HS-27A (cell line): Measurements from ENCODE around the gene CACNA1B.
"Not testable (repeated sequence)": the region's sequence is repeated elsewhere in the genome, so short reads cannot be mapped to it uniquely, and the experiment has no call there.

Source experiments
- DNase-seq: peaks from one replicate; pipeline ENCODE4 v3.0.0-alpha.2; 2012; ENCODE audit warnings: low read depth, missing footprints

The CACNA1B gene

DNA sequence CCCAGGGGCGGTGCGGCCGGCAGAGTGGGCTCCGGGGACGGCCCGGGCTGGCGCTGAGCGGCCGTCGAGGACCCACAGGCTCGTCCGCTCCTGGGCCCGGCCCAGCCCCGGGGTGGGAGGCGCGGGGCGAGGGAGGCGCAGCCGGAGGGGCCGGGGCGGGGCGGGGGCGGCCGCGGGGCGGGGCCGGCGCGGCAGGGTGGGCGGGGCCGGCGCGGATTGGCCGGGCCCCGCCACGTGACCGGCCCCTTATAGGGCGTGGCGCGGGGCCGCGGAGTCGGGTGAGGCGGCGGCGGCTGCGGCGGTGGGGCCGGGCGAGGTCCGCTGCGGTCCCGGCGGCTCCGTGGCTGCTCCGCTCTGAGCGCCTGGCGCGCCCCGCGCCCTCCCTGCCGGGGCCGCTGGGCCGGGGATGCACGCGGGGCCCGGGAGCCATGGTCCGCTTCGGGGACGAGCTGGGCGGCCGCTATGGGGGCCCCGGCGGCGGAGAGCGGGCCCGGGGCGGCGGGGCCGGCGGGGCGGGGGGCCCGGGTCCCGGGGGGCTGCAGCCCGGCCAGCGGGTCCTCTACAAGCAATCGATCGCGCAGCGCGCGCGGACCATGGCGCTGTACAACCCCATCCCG, at the start of gene CACNA1B:
CACNA1B (plus strand) TSS at position 277 of the 617 bp plus-strand sequence; CDS start at position 429, 152 bp downstream.
- DNase-seq: not testable (repeated sequence)

DNA sequence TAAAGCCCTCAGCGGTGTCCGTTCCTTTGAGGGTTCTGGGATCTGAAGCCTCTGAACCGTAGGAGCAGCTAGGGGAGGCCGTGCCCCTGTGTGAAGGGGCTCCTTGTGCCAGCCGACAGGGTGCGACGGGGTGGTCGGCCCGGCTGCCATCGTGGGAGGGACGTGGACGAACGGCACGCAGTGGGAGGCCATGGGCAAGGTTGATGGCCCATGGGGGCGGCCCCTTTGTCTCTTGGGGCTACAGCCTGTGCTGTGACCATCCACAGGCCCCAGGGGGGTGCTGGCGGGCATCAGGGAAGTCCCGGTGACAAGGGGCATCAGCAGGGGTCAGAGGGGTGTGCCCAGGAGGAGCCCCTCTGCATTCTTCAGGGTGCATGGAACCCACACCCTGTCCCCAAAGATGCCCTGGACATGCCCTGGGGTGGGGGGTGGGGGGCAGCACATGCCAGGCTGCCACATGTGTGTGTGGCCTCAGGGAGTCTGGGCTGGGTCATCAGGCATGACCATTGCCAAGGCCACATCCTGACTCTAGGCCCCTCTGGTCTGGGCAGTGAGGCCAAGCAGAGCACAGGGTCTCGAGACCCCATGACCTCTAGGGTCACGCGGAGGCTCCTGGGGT, 49.6 kb upstream of the CACNA1B start:
- no peak for DNase-seq

DNA sequence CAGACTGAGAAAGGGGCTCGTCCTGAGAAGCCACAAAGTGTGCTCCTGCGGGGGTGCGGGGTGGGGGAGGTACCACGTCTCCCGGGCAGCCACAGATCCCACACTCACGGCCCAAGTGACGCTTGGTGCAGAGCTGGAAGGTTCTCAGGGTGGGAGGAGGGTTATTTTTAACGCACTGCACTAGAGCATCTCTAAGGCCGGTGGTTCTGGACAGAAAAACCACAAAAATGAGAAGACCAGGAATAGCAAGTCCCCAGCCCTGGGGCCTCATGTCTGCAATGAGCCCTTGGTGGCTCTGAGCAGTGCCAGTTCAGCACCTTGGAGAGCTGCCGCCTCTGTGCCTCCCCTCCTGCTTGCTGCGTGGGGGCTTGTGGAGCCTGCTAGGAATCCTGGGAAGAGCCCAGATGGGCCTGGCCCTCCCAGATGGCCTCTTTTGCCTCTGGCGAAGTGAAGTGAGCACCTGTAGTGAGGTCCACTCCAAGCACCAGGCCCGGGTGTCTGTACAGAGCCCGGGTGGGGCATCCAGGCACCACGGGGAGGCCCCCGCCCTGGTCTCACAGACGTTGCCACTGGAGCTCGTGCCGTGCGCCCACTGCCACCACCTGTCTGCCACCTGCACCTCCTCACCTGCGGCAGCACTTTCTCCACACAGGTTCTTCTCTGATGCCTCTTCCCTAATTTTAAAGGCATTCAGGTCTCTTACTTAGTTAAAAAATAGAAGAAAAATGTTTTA, 48.9 kb upstream of the CACNA1B start:
- no peak for DNase-seq

DNA sequence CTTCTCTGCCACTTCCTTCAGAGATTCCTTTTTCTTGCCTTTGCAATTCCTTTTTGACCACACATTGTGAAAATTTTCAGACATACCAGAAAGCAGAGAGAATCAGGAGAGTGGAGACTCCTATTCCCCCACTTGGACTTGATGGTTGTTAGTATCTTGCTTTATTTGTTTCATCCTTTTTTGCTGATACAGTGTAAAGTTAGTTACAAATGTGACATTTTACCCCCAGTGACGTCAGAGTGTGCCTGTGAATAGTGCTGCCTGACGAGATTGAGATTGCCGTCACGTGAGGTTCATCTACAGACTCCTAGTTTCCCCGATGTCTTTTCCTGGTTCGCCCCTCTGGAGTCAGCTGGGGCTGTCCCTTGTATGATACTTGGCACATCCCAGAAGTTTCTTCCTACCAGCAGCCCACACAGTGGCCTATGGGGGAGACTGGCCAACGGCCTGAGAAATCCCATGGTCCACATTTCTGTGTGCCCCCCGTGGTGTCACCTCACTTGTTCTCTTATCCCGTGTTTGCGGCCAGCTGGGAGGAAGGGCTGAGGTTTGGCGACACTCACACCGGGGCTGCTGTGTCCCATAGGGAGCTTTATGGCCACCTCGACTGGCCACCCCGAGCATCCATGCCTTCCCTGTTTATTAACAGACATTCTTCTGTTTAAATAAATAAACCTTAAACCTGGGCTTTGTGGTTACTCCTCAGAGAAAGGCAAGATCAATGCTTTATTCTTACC, 48.2 kb upstream of the CACNA1B start:
- no peak for DNase-seq

DNA sequence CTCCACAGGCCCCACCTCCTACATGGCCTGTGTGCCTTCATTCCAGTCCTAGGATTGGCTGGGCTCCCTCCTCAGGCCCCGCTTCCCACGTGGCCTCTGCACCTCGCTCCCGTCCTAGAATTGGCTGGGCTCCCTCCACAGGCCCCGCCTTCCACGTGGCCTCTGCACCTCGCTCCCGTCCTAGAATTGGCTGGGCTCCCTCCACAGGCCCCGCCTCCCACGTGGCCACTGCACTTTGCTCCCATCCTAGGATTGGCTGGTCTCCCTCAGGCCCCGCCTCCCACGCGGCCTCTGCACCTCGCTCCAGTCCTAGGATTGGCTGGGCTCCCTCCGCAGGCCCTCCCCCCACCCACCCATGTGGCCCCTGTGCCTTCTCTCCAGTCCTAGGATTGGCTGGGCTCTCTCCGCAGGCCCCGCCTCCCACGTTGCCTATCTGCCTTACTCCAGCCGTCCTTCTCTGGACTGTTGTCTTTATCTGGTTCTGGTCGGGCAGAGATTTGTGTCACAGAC, 45.3 kb upstream of the CACNA1B start:
- DNase-seq: no peak

DNA sequence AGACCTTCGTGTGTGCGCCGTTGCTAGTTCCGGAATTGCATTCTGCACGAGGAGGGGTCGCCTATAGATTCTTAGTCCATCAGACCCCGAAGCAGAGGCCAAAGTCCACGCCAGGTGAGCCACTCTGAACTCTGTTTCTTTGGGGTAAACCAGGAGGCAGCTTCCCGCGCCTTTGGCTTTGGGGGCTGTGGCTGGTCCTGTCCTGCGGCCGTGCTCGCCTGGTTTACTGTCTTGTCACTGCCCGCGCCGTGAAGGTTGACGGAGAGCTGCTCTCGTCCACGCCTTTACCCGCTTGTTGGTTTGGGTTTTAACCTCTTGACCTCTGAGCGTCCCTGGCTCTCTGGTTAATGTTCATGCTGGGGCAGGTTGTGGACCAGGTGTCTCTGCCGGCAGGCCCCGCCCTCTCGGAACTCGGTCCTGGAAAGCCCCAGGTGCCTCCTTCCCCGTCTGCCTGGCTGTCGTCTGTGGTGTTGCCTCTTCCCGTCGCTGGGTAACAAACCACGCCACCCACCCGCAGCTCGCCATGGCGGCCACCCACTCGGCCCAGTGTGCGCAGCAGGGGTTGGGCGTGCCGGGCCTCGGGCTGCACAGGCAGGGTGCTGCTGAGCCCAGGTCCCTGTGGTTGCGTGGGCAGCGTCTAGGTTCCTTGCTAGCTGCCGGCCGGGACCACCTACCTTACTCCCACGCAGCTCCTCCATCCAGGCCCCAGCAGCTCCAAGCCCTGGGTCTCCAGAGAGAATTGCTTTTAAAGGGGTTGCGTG, 44.6 kb upstream of the CACNA1B start:
- DNase-seq: no peak

DNA sequence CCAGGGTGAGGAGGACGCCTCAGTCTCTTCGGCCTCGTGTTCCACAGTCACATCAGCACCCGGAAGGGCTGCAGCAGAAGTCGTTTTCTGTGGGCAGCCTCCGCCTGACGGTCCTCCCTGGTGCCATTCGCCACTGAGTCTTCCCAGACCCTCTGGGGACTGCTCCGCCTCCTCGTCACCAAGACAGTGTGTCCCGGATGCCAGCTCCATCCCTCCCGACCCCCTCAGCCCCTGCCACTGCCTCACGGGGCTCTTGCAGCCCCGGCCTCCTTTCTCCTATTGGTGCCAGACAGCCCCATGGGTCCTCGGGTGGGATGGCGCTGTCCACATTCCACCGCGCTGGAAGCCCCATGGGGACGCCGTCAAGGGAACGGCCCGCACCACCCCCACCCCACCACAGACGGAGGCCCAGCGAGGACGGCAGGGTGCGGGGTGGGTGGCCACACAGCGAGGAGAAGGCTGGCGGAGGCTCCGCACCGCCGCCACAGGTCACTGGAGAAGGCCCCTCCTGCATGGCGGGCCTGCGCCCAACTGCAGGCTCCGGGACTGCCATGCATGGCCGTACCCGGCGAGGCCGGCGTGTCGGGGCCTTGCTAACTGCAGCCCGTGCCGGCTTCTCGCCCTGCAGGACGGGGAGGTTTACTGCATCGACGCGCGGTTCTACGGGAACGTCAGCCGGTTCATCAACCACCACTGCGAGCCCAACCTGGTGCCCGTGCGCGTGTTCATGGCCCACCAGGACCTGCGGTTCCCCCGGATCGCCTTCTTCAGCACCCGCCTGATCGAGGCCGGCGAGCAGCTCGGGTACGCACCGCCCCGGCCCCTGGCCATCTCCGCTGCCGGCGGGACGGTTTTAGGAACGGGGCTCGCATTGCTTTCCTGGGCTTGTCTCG, 43.6 kb upstream of the CACNA1B start:
- DNase-seq: no peak

DNA sequence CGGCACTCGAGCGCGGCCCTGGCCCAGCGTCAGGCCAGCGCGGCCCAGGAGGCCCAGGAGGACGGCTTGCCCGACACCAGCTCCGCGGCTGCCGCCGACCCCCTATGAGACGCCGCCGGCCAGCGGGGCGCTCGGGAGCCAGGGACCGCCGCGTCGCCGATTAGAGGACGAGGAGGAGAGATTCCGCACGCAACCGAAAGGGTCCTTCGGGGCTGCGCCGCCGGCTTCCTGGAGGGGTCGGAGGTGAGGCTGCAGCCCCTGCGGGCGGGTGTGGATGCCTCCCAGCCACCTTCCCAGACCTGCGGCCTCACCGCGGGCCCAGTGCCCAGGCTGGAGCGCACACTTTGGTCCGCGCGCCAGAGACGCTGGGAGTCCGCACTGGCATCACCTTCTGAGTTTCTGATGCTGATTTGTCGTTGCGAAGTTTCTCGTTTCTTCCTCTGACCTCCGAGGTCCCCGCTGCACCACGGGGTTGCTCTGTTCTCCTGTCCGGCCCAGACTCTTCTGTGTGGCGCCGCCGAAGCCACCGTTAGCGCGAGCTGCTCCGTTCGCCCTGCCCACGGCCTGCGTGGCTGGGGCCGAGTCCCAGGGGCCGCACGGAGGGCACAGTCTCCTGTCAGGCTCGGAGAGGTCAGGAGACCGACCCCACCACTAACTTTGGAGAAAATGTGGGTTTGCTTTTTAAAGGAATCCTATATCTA, 42.6 kb upstream of the CACNA1B start:
- no peak for DNase-seq

DNA sequence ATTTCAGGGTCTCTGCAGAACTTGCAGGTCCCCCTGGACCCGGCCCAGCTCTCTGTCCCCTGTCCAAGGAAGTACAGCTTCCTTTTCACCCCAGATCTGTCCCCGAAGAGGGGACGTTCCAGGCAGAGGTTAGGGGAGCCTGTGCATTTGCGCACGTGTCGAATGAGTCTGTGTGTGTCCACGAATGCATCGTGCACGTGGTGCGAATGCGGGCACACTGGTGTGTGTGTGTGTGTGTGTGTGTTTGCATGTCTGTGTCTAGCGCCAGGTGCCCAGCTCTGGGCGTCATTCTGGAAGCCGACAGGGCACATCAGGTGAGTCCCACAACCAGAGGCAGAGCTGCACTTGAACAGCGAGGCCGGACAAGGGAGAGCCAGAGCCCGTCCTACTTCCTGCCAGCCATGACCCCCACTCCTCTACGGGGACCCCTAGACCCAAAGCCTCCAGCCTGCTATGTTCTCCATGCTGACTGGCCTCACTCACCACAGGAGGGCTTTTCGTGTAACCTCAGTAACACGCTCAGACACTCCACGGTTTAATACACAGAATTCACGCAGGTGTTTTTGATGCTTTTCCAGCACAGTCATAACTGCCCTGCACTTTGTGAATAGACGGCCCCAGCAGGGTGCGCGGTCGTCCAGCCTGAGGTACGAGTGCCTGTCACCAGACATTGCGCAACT, 41.3 kb upstream of the CACNA1B start:
- DNase-seq: no peak

DNA sequence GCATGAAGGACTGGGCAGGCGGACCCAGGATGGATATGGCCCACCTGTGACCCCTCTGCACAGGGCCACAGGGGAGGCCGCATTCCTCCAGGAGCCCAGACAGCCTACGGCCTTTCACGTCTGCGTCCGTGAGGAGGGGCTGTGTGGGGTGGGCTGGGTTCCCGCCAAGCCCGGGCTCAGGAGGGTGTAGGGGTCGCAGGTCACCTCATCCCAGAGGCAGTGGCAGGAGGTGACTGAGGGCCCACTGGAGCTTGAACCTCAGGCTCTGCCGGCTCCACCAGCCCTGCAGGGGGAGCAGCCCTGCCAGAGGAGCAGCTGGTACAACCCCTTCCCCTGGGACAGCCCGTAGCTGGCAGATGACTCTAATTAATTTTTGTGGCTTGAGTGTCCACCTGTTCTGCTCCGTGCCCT, 40.7 kb upstream of the CACNA1B start:
- no peak for DNase-seq

DNA sequence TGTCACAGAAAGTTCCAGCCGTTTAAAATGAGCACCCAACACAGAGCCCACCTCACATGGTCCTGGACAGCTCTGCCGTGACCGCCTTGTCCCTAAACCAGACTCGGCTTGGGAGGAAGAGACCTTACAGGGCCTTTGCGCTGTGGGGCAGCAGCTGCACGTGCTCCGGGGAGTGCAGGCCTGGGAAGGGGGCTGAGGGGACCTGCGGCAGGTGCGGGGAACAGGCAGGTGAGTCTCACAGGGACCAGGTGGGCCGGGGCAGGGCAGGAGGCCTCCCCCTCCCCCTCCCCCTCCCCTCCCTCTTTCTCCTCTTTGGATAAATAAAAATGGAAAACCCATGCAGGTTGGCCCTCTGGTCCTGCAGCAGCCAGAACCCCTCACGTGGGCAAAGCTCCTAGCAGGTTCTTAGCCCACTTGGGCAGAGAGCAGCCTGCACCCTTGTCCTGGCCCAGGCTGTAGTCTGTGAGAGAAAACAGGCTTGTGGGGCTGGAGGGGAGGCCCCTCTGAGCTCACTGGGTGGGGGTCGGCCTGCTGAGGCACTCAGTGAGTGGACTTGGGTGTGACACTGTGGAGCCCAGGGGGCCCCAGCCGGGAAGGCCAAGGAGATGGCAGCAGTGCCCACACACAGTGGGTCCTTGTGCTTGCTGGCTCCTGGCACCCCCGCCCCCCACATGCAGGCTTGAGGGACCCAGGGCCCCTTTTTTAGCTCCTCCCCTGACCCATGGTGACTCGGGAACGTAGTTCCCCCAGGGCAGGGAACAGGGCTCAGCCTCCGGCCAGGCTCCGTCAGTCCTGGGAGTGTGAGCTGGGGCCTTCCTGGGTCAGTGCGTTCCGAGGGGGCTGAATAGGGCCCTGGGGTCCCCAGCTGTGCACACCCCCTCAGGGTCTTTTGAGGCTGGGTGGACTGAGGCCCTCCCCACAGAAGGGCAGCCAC, 40.0 kb upstream of the CACNA1B start:
- DNase-seq: no peak

DNA sequence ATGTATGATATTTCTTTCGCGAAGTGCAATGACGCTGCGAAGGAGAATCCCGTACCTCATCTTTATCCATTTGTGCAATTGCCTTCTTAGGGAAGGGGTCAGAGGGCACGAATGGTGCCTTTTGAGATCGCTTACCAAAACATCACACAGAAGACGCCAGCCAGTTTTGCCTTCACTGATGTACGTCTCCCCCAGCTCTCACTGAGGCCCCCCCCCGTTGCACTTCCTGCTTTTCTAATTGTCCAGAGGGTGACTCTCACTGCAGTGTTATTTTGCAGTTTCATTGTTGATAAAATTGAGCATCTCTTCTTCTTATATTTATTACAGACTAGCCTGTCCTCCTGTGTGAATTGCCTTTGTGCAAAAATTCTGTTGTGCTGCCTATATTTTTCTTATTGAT, 39.0 kb upstream of the CACNA1B start:
- no peak for DNase-seq

DNA sequence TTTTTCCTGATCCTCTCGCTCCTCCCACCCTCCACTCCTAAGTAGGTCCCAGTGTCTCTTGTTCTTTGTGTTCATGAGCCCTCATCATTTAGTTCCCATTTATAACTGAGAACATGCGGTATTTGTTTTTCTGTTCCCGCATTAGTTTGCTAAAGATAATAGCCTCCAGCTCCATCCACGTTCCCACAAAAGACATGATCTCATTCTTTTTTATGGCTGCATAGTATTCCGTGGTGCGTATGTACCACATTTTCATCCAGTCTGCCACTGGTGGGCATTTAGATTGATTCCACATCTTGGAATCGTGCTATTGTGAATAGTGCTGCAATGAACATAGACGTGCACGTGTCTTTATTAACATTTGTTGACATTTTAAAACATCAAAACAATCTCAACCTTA, 34.2 kb upstream of the CACNA1B start:
- DNase-seq: no peak

DNA sequence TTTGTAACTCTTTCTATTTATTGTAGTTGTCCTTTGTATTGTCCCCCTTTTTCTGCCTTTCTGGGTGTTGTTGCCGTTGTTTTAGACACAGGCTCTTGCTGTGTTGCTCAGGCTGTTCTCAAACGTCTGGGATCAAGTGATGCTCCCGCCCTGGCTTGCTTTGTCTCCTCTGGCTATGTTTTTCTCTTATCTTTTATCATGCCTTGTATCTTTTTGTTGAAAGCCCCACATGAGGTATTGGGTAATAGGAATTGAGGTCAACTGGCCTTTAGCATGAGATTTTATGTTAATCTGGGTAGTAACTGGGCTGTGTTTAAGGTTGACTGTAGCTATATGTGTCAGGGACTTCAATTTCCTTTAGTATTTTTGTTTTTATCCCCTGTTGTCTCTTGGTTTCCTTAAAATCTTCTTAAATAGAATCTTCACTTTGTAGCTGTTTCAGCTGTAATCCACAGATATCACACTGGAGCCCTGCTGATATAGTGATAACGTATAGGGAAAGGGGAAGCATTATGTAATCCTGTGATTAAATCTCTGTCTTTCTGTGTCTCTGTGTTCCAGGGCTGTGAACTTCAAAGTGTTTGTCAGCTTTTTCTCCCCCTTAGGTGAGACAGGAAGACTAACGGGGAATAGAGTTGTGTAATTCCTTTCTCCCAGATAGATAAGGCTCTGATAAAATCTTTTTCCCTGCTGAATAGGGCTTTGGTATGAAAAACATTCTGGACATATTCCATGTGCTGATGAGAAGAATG, 25.9 kb upstream of the CACNA1B start:
- no peak for DNase-seq

DNA sequence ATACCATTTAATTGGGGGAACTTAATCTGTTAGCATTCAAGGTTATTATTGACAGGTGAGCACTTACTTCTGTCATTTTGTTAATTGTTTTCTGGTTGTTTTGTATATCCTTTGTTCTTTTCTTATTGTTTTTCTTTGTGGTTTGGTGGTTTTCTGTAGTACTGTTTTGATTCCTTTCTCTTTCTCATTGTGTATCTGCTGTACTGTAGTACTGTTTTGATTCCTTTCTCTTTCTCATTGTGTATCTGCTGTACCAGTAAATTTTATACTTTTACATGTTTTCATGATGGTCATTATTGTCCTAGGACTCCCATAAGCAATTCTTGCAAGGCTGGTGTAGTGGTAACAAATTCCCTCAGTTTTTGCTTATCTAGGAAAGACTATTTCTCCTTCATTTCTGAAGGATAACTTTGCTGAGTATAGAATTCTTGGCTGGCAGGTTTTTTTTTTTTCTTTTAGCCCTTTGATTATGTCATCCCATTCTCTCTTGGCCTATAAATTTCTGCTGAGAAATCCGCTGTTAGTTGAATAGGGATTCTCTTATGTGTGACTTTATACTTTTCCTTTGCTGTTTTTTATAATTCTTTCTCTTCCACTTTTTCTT, 24.1 kb upstream of the CACNA1B start:
- DNase-seq: no peak

DNA sequence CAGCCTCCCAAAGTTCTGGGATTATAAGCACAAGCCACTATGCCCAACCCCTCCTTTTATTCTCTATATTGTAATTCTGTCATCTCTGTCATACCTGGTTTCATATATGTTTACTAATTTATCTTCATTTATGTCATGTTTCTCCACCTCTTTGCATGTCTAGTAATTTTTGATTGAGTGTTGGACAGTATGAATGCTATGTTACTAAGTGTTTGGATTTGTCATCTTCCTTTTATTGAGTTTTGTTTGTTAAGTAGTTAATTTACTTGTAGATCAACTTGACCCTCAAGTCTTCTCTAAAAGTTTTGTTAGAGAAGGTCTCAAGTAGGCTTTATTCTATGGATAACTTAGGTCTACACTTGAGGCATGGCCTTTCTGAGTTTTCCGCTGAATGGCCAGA, 17.2 kb upstream of the CACNA1B start:
- no peak for DNase-seq

DNA sequence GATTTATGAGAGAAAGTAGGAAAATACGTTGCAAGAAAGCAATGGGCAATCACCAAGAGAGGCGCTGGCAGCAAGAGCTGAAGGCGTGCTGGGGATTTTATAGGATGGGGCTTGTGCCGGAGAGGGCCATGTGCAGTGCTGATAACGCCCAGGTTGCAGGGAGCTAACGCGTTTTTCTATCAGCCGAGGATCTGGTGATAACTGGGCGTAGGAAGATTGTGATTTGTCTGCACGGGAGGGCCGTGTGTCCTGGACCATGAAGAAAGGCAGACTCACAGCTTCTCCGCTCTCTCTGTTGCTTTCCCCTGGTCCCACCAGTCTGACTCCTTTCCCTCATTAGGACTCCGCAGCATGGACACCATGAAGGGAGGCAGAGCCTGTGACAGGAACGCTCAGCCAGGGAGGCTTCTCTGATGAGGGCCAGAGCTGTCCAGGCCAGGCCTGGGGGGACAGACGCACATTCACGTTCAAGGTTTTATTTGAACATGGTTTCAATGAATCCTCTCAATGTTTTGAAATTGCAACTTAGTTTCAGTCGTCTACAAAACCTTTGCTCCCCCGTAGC, 11.9 kb upstream of the CACNA1B start:
- DNase-seq: no peak
